ENCODE results near the gene PERM1.

DNA sequence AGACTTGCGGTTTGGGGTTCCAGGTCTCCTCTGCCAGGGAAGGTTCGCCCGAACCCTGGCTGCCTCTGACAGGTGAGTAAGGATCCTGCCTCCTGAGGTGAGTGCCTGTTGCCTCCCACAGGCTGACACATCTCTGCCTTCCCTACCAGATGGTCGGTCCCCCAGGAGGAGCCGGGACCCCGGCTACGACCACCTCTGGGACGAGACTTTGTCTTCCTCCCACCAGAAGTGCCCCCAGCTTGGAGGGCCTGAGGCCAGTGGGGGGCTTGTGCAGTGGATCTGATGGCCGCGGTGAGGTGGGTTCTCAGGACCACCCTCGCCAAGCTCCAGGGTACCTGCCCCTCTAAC, 7.6 kb downstream of the PERM1 start:
- TF ChIP-seq EP300 (IDR thresholded peaks at IDR 0.05) (no peak), POLR2A (IDR thresholded peaks at IDR 0.05) (no peak), POLR2AphosphoS5 (IDR thresholded peaks at IDR 0.05) (no peak)
- TF ChIP-seq, protein P1, sequence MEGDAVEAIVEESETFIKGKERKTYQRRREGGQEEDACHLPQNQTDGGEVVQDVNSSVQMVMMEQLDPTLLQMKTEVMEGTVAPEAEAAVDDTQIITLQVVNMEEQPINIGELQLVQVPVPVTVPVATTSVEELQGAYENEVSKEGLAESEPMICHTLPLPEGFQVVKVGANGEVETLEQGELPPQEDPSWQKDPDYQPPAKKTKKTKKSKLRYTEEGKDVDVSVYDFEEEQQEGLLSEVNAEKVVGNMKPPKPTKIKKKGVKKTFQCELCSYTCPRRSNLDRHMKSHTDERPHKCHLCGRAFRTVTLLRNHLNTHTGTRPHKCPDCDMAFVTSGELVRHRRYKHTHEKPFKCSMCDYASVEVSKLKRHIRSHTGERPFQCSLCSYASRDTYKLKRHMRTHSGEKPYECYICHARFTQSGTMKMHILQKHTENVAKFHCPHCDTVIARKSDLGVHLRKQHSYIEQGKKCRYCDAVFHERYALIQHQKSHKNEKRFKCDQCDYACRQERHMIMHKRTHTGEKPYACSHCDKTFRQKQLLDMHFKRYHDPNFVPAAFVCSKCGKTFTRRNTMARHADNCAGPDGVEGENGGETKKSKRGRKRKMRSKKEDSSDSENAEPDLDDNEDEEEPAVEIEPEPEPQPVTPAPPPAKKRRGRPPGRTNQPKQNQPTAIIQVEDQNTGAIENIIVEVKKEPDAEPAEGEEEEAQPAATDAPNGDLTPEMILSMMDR (IDR thresholded peaks at IDR 0.05): no peak

Measured in gastroesophageal sphincter (tissue), 3 donors.